Astrocyte (in vitro differentiated cells and primary cell): ENCODE data around the gene MMP10. TPM values are rescaled to one million over a fixed set of nuclear protein-coding genes. Genes with fewer than 3 reads are reported as not detected.
A peak's percentile ranks its signal among the peaks of the same experiment; 100 is the strongest.
"Not testable (repeated sequence)": the region's sequence is repeated elsewhere in the genome, so short reads cannot be mapped to it uniquely, and the experiment has no call there.

ENCODE experiments used
- DNase-seq: peaks from one replicate; pipeline ENCODE4 v3.0.0-alpha.2; 2010; ENCODE audit warnings: low read depth
- FAIRE-seq: peaks from 2 replicates; lab custom pipeline; 2011; peaks lifted over from hg19 to GRCh38; lab: Jason Lieb, UNC
- H2AFZ ChIP-seq: 2 replicates; pipeline ENCODE4 v1.6.0; 2012; ENCODE audit warnings: low read depth, low read length, inconsistent platforms
- H3K27ac ChIP-seq: 2 replicates; pipeline ENCODE4 v1.5.1; 2011; ENCODE audit warnings: low read depth, low read length, inconsistent platforms
- H3K27me3 ChIP-seq: 2 replicates; pipeline ENCODE4 v1.6.0; 2011; ENCODE audit warnings: low read length, inconsistent platforms; ENCODE audit not compliant: insufficient read depth
- H3K36me3 ChIP-seq: 2 replicates; pipeline ENCODE4 v1.5.1; 2011; ENCODE audit warnings: low read length, inconsistent platforms; ENCODE audit not compliant: insufficient read depth
- H3K4me1 ChIP-seq: 2 replicates; pipeline ENCODE4 v1.5.1; 2011; ENCODE audit warnings: low read length, inconsistent platforms; ENCODE audit not compliant: insufficient read depth
- H3K4me2 ChIP-seq: 2 replicates; pipeline ENCODE4 v1.6.0; 2012; ENCODE audit warnings: low read length, inconsistent platforms
- H3K4me3 ChIP-seq: 2 replicates; pipeline ENCODE4 v1.5.1; 2011; ENCODE audit warnings: low read depth, mild to moderate bottlenecking, low read length, inconsistent platforms; ENCODE audit not compliant: insufficient read depth
- H3K79me2 ChIP-seq: 2 replicates; pipeline ENCODE4 v1.6.0; 2012; ENCODE audit warnings: mild to moderate bottlenecking, low read length, inconsistent platforms; ENCODE audit not compliant: insufficient read depth
- H3K9ac ChIP-seq: 2 replicates; pipeline ENCODE4 v1.6.0; 2012; ENCODE audit warnings: mild to moderate bottlenecking, low read length, inconsistent platforms
- H3K9me3 ChIP-seq: 2 replicates; pipeline ENCODE4 v1.5.1; 2012; ENCODE audit warnings: low read depth, mild to moderate bottlenecking, low read length, inconsistent platforms; ENCODE audit not compliant: insufficient read depth
- H4K20me1 ChIP-seq: 2 replicates; pipeline ENCODE4 v1.6.0; 2012; ENCODE audit warnings: low read length, inconsistent platforms; ENCODE audit not compliant: insufficient read depth
- H3K27ac Mint-ChIP-seq: one replicate; pipeline ENCODE4 v1.8.0; 2021; ENCODE audit warnings: mild to moderate bottlenecking, mixed read lengths; ENCODE audit not compliant: unreplicated experiment
- H3K27me3 Mint-ChIP-seq: one replicate; pipeline ENCODE4 v1.8.0; 2021; ENCODE audit warnings: low read depth, mixed read lengths; ENCODE audit not compliant: unreplicated experiment
- H3K36me3 Mint-ChIP-seq: one replicate; pipeline ENCODE4 v1.8.0; 2021; ENCODE audit warnings: low read depth, mixed read lengths; ENCODE audit not compliant: unreplicated experiment
- H3K4me1 Mint-ChIP-seq: one replicate; pipeline ENCODE4 v1.8.0; 2021; ENCODE audit warnings: low read depth, mixed read lengths; ENCODE audit not compliant: unreplicated experiment
- H3K4me3 Mint-ChIP-seq: one replicate; pipeline ENCODE4 v1.8.0; 2021; ENCODE audit warnings: mild to moderate bottlenecking, moderate library complexity, mixed read lengths; ENCODE audit not compliant: unreplicated experiment
- H3K9me3 Mint-ChIP-seq: one replicate; pipeline ENCODE4 v1.8.0; 2021; ENCODE audit warnings: mild to moderate bottlenecking, mixed read lengths; ENCODE audit not compliant: unreplicated experiment
- EZH2 ChIP-seq: IDR thresholded peaks from 2 replicates; pipeline ENCODE4 v1.6.1; 2012; ENCODE audit warnings: mild to moderate bottlenecking, low read length, inconsistent platforms; ENCODE audit not compliant: insufficient read depth
- total RNA-seq: library from RNA; stranded (reverse); gene quantifications from 2 replicates; pipeline ENCODE4 v1.2.1, GENCODE V29; 2021
- TF ChIP-seq, protein P1 (sequence below): IDR thresholded peaks from 2 replicates; pipeline ENCODE4 v1.5.1; 2011; ENCODE audit warnings: low read depth, mild to moderate bottlenecking, inconsistent platforms, low read length, moderate library complexity; ENCODE audit not compliant: insufficient read depth

The MMP10 gene
- total RNA-seq, 1 donor from 2014 or later, result 1.1 TPM

DNA sequence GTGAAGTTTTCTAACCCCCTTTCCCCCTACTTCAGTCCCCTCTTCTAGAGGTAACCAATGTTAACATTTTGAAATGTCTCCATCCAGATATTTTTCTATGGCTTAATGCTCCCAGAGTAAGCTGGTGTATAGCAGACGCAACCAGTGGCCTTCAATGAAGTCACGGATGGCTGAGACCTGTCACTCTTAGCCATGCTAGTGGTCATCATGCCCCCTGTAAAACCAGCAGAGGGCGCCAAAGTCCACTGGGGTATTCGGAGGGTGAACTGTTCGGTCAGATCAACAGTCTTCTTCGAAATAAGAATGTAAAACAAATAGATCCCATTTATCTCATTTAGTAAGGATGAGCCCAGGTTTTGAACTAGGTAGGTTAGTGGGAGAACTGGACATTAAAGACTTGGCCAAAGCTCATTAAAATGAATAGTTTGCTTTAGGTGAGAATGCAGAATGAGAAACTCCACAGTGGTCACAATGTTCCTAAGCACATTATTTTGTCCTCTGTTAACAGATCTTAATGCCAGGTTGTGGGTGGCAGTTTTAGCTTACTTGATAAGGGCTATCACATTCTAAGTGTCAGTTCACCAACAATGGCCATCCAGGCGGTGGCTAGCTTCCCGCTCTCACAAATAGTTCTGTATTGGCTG is 47.1 kb downstream of the MMP10 start:
- H3K27me3 Mint-ChIP-seq, result peaks cover 1% of the 10 kb centered on the region
- Histone ChIP-seq H3K27ac (no peak overlapping the region), H3K27me3 (no peaks in the 10 kb centered on the region), H3K4me3 (no peak overlapping the region), H3K4me2 (no peak overlapping the region), H3K4me1 (no peaks in the 10 kb centered on the region), H4K20me1 (no peaks in the 10 kb centered on the region), H3K36me3 (no peaks in the 10 kb centered on the region), H3K79me2 (no peaks in the 10 kb centered on the region), H3K9ac (no peak overlapping the region), H3K9me3 (no peaks in the 10 kb centered on the region), H2AFZ (no peak overlapping the region)
- H3K27ac Mint-ChIP-seq, result no peak overlapping the region
- H3K4me1 Mint-ChIP-seq, result no peaks in the 10 kb centered on the region
- no peak overlapping the region for H3K4me3 Mint-ChIP-seq
- DNase-seq, result no peak
- H3K9me3 Mint-ChIP-seq, result no peaks in the 10 kb centered on the region
- no peaks in the 10 kb centered on the region for H3K36me3 Mint-ChIP-seq
- no peak for FAIRE-seq
- TF ChIP-seq, protein P1, sequence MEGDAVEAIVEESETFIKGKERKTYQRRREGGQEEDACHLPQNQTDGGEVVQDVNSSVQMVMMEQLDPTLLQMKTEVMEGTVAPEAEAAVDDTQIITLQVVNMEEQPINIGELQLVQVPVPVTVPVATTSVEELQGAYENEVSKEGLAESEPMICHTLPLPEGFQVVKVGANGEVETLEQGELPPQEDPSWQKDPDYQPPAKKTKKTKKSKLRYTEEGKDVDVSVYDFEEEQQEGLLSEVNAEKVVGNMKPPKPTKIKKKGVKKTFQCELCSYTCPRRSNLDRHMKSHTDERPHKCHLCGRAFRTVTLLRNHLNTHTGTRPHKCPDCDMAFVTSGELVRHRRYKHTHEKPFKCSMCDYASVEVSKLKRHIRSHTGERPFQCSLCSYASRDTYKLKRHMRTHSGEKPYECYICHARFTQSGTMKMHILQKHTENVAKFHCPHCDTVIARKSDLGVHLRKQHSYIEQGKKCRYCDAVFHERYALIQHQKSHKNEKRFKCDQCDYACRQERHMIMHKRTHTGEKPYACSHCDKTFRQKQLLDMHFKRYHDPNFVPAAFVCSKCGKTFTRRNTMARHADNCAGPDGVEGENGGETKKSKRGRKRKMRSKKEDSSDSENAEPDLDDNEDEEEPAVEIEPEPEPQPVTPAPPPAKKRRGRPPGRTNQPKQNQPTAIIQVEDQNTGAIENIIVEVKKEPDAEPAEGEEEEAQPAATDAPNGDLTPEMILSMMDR, result peak; percentile 62
- TF ChIP-seq EZH2, result no peak

DNA sequence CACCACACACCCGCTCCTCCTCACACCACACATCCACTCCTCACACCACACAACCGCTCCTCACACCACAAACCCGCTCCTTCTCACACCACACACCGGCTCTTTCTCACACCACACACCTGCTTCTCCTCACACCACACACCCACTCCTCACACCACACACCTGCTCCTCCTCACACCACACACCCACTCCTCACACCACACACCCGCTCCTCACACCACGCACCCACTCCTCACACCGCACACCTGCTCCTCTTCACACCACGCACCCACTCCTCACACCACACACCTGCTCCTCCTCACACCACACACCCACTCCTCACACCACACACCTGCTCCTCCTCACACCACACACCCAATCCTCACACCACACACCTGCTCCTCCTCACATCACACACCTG is 49.5 kb downstream of the MMP10 start:
- FAIRE-seq, result peak; percentile 87
- not testable (repeated sequence) for H3K4me2 ChIP-seq, H3K36me3 ChIP-seq, H3K4me1 Mint-ChIP-seq, H3K27me3 Mint-ChIP-seq, DNase-seq, H3K27ac ChIP-seq, H3K4me3 ChIP-seq, H3K4me1 ChIP-seq, H3K9ac ChIP-seq, H2AFZ ChIP-seq, H4K20me1 ChIP-seq, H3K36me3 Mint-ChIP-seq, H3K4me3 Mint-ChIP-seq, H3K27ac Mint-ChIP-seq, H3K9me3 Mint-ChIP-seq, H3K27me3 ChIP-seq, H3K9me3 ChIP-seq, H3K79me2 ChIP-seq

DNA sequence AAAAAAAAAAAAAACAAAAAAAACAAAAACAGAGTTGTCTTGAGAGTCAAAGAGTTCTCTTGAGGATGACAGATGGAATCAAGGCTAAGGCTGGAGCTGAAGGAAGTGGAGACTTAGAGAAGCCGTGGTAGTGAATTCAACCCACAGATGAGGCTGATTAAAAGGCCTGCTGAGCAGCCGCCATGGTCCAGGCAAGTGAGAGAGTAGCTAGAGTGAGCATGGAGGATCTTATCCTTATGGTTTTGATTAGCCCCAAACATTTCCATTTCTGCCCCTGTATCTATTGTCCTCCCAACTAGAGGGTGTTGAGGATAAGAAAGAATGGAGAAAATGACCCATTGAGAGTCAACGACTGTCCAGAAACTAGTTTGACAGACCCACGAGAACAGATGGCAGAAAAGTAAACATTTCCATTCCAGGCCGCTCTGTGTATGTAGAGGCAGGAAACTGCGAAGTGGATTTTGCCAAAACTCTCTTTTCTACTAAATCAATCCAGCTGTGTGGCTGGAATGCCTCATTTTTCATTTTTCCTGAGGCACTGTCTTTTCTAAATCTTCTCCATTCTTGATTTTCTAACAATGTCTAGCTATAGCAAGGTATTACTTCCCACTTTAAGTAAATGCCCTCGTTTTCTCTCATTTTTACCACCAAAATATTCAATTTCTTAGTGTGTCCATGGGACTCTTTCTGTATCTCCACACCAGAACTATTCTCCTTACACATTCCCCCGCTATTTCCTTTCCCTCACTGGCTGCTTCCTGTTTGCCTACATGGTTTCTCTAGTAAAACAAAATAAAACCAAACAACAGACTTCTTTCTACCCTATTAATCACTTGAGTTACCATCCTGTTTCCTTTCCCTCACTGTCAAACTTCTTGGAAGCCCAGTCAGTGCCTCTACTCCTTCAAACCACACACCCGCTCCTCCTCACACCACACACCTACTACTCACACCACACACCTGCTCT is 50.3 kb downstream of the MMP10 start:
- Mint-ChIP-seq H3K27ac (no peak overlapping the region), H3K36me3 (no peaks in the 10 kb centered on the region), H3K4me1 (peaks cover 5% of the 10 kb centered on the region), H3K9me3 (no peaks in the 10 kb centered on the region), H3K4me3 (no peak overlapping the region), H3K27me3 (no peaks in the 10 kb centered on the region)
- DNase-seq, result peak; percentile 16
- Histone ChIP-seq H3K79me2 (no peaks in the 10 kb centered on the region), H3K9me3 (no peaks in the 10 kb centered on the region), H3K9ac (no peak overlapping the region), H3K4me2 (no peak overlapping the region), H3K27ac (no peak overlapping the region), H3K4me3 (no peak overlapping the region), H4K20me1 (no peaks in the 10 kb centered on the region), H3K4me1 (peaks cover 7% of the 10 kb centered on the region), H3K27me3 (no peaks in the 10 kb centered on the region), H2AFZ (no peak overlapping the region), H3K36me3 (no peaks in the 10 kb centered on the region)
- no peak for FAIRE-seq
- TF ChIP-seq, protein P1, result no peak
- TF ChIP-seq EZH2, result no peak
